Endodermal cell (in vitro differentiated cells): Measurements from ENCODE around the gene SLC6A13. TPM values are rescaled to one million over a fixed set of nuclear protein-coding genes. Genes with fewer than 3 reads are reported as not detected.

ENCODE experiments used
- DNase-seq: peaks from one replicate; pipeline ENCODE4 v3.0.0-alpha.2; 2017
- H3K27ac ChIP-seq: 2 replicates; pipeline ENCODE4 v1.5.1; 2013; ENCODE audit warnings: mild to moderate bottlenecking, low read depth, low read length, moderate library complexity
- H3K27me3 ChIP-seq: 2 replicates; pipeline ENCODE4 v1.6.1; 2013; ENCODE audit warnings: mild to moderate bottlenecking, low read length, moderate library complexity; ENCODE audit not compliant: insufficient read depth, control insufficient read depth, poor library complexity, severe bottlenecking
- H3K36me3 ChIP-seq: 2 replicates; pipeline ENCODE4 v1.7.0; 2013; ENCODE audit warnings: mild to moderate bottlenecking, low read length, moderate library complexity; ENCODE audit not compliant: control insufficient read depth, insufficient read depth
- H3K4me1 ChIP-seq: one replicate; pipeline ENCODE4 v1.7.0; 2013; ENCODE audit warnings: low read length; ENCODE audit not compliant: control insufficient read depth, insufficient read depth
- H3K4me3 ChIP-seq: 2 replicates; pipeline ENCODE4 v1.5.1; 2013; ENCODE audit warnings: mild to moderate bottlenecking, low read length, moderate library complexity
- H3K9ac ChIP-seq: 2 replicates; pipeline ENCODE4 v1.6.1; 2013; ENCODE audit warnings: mild to moderate bottlenecking, low read length, moderate library complexity; ENCODE audit not compliant: poor library complexity, severe bottlenecking; ENCODE audit errors: extremely low read depth
- H3K9me3 ChIP-seq: 2 replicates; pipeline ENCODE4 v1.6.1; 2013; ENCODE audit warnings: mild to moderate bottlenecking, low read length, moderate library complexity; ENCODE audit not compliant: control insufficient read depth
- H3K27ac Mint-ChIP-seq: 2 replicates; pipeline ENCODE4 v1.8.0; 2020; ENCODE audit warnings: mixed read lengths
- H3K27me3 Mint-ChIP-seq: 2 replicates; pipeline ENCODE4 v1.8.0; 2021; ENCODE audit warnings: mild to moderate bottlenecking, mixed read lengths; ENCODE audit not compliant: insufficient read depth
- H3K36me3 Mint-ChIP-seq: 2 replicates; pipeline ENCODE4 v1.8.0; 2020; ENCODE audit warnings: low read depth, mixed read lengths
- H3K4me1 Mint-ChIP-seq: 2 replicates; pipeline ENCODE4 v1.8.0; 2020; ENCODE audit warnings: mixed read lengths
- H3K4me3 Mint-ChIP-seq: 2 replicates; pipeline ENCODE4 v1.8.0; 2020; ENCODE audit warnings: mild to moderate bottlenecking, moderate library complexity, mixed read lengths
- H3K9me3 Mint-ChIP-seq: 2 replicates; pipeline ENCODE4 v1.8.0; 2020; ENCODE audit warnings: mild to moderate bottlenecking, mixed read lengths
- CTCF ChIP-seq: fragments of 200-600 bp; sonication (generic); conservative IDR thresholded peaks from 2 replicates; pipeline ENCODE4 v1.5.0; 2021; ENCODE audit warnings: antibody characterized with exemption, mild to moderate bottlenecking
- WGBS, 2 experiments: methylation state at CpG; one replicate each; pipeline versions ENCODE4 v1.1.5 to v1.1.7; 2013; ENCODE audit warnings: missing lambda C conversion rate in 2 of 2, mixed read lengths in 1 of 2; ENCODE audit not compliant: insufficient coverage in 1 of 2, insufficient read length in 1 of 2; 5-methylcytosine and 5-hydroxymethylcytosine counted together
- total RNA-seq, 2 donors: library from RNA; stranded (reverse); fragmentation: NEBNext Ultra II Directional in 1 of 2; extraction: Animal tissue kit (Norgen Biotek cat#: 25700) in 1 of 2; gene quantifications; 2 replicates in 1 of 2; 3 replicates in 1 of 2; pipeline ENCODE4 v1.2.1, GENCODE V29; 2021

The SLC6A13 gene
- total RNA-seq, 2 donors from 2014 or later = 1.1 to 2.4 TPM

- Histone ChIP-seq H3K4me3 (no peak overlapping the region), H3K9ac (no peak overlapping the region), H3K9me3 (no peaks in the 10 kb centered on the region), H3K36me3 (no peaks in the 10 kb centered on the region), H3K4me1 (peaks cover 21% of the 10 kb centered on the region), H3K27ac (no peak overlapping the region), H3K27me3 (peaks cover 61% of the 10 kb centered on the region)
- no peak for TF ChIP-seq CTCF
- H3K4me3 Mint-ChIP-seq = no peak overlapping the region
- no peak for DNase-seq
- H3K27me3 Mint-ChIP-seq = peaks cover 93% of the 10 kb centered on the region
- WGBS, 2 experiments = 90 to 94% methylated on average over 3 of the region's 3 CpGs
- H3K27ac Mint-ChIP-seq = no peak overlapping the region
- no peaks in the 10 kb centered on the region for H3K9me3 Mint-ChIP-seq
- no peaks in the 10 kb centered on the region for H3K36me3 Mint-ChIP-seq
- H3K4me1 Mint-ChIP-seq = peaks cover 42% of the 10 kb centered on the region
These were observed 51.5 kb downstream of the SLC6A13 start for GRCh38 chr12:211142-211465.

- H3K27me3 ChIP-seq = peaks cover 63% of the 10 kb centered on the region
- peaks cover 21% of the 10 kb centered on the region for H3K4me1 ChIP-seq
- H3K9me3 ChIP-seq = no peaks in the 10 kb centered on the region
- 77 to 78% methylated on average over 8 to 16 of the region's 16 CpGs for WGBS, 2 experiments
- no peaks in the 10 kb centered on the region for H3K9me3 Mint-ChIP-seq
- no peak for TF ChIP-seq CTCF
- no peak overlapping the region for H3K4me3 ChIP-seq
- no peak overlapping the region for H3K27ac Mint-ChIP-seq
- no peak for DNase-seq
- no peaks in the 10 kb centered on the region for H3K36me3 Mint-ChIP-seq
- no peak overlapping the region for H3K4me3 Mint-ChIP-seq
- H3K27ac ChIP-seq = no peak overlapping the region
- H3K9ac ChIP-seq = no peak overlapping the region
- peaks cover 95% of the 10 kb centered on the region for H3K27me3 Mint-ChIP-seq
- peaks cover 42% of the 10 kb centered on the region for H3K4me1 Mint-ChIP-seq
- H3K36me3 ChIP-seq = no peaks in the 10 kb centered on the region
These were observed 52.1 kb downstream of the SLC6A13 start for GRCh38 chr12:210277-211141.

GRCh38 chr12:209851-210250 is 52.8 kb downstream of the SLC6A13 start:
- TF ChIP-seq CTCF = no peak
- H3K27ac Mint-ChIP-seq = no peak overlapping the region
- no peak for DNase-seq

More at GRCh38 chr12:209851-210250, 52.8 kb downstream of the SLC6A13 start:
- peaks cover 63% of the 10 kb centered on the region for H3K27me3 ChIP-seq
- no peak overlapping the region for H3K4me3 ChIP-seq
- H3K9me3 Mint-ChIP-seq = no peaks in the 10 kb centered on the region
- peaks cover 21% of the 10 kb centered on the region for H3K4me1 ChIP-seq
- no peak overlapping the region for H3K4me3 Mint-ChIP-seq
- WGBS, 2 experiments = 93 to 94% methylated on average over 8 to 12 of the region's 12 CpGs
- peaks cover 95% of the 10 kb centered on the region for H3K27me3 Mint-ChIP-seq
- no peaks in the 10 kb centered on the region for H3K36me3 Mint-ChIP-seq
- H3K4me1 Mint-ChIP-seq = peaks cover 42% of the 10 kb centered on the region
- H3K9ac ChIP-seq = no peak overlapping the region
- H3K36me3 ChIP-seq = no peaks in the 10 kb centered on the region
- no peak overlapping the region for H3K27ac ChIP-seq
- no peaks in the 10 kb centered on the region for H3K9me3 ChIP-seq
